ENCODE measurements around the gene MSH2.

GRCh38 chr2:47456851-47457250 is 53.9 kb downstream of the MSH2 start:
- TF ChIP-seq CTCF (IDR thresholded peaks at IDR 0.05) (no peak), EP300 (IDR thresholded peaks at IDR 0.05) (no peak)
